Upper lobe of left lung (tissue), 4 donors: ENCODE results near the gene TMCC1.

ENCODE experiments used
- CTCF ChIP-seq, 6 experiments: fragments of 450-650 bp in 4 of 6; fragments of 200-600 bp in 2 of 6; sonication (generic) in 2 of 6; IDR thresholded peaks; one replicate each; pipeline ENCODE4 v1.5.1; 2016 to 2019; ENCODE audit warnings: antibody characterized with exemption in 6 of 6
- POLR2A ChIP-seq, 4 donors: fragments of 450-650 bp; IDR thresholded peaks; one replicate each; pipeline ENCODE4 v1.5.1; 2016 to 2017; ENCODE audit warnings: antibody characterized with exemption in 4 of 4, mild to moderate bottlenecking in 2 of 4
- POLR2AphosphoS5 ChIP-seq, 2 donors: sonication (generic); formaldehyde crosslinking; IDR thresholded peaks; one replicate each; pipeline ENCODE4 v1.5.1; 2017; ENCODE audit warnings: antibody characterized with exemption in 2 of 2

GRCh38 chr3:129820587-129820986, 72.9 kb downstream of the TMCC1 start:
- TF ChIP-seq CTCF (IDR thresholded peaks at IDR 0.05) (no peak), POLR2A (IDR thresholded peaks at IDR 0.05) (no peak), POLR2AphosphoS5 (IDR thresholded peaks at IDR 0.05) (no peak)
